ENCODE results near the gene LHFPL2. TPM values are rescaled to one million over a fixed set of nuclear protein-coding genes. Genes with fewer than 3 reads are reported as not detected.
"Not testable (repeated sequence)": the region's sequence is repeated elsewhere in the genome, so short reads cannot be mapped to it uniquely, and the experiment has no call there.

Gene LHFPL2
- total RNA-seq, 4 donors from 2014 or later = 2.2 to 11.1 (median 6.2) TPM

DNA sequence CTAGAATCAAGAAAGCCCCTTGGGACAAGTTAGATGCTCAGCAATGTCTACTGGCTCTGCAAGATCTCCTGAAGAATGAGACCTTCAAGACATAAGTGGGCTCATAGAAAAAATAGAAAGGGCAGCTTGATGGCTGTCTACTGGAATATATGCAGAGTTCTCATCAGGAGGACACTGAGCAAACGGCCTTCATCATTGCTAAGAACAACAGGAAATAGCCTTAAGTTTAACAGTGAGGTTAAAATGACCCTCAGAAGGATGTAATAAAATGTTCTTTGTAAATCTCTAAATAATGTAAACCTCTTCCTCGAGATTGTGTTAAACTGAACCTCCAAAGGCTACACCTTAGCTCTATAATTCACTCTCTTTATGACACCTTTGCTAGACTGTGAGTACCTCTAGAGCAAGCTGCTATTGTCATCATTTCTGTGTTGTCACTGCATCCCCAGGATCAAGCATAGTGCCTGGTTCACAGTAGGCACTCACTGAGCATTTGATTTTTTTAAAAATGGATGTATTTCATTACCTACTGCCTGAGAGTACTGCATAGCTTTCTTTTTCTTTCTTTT is 22.2 kb upstream of the LHFPL2 start:
- DNase-seq = no peak
- no peaks in the 10 kb centered on the region for H3K9me3 ChIP-seq
- TF ChIP-seq, protein P1, sequence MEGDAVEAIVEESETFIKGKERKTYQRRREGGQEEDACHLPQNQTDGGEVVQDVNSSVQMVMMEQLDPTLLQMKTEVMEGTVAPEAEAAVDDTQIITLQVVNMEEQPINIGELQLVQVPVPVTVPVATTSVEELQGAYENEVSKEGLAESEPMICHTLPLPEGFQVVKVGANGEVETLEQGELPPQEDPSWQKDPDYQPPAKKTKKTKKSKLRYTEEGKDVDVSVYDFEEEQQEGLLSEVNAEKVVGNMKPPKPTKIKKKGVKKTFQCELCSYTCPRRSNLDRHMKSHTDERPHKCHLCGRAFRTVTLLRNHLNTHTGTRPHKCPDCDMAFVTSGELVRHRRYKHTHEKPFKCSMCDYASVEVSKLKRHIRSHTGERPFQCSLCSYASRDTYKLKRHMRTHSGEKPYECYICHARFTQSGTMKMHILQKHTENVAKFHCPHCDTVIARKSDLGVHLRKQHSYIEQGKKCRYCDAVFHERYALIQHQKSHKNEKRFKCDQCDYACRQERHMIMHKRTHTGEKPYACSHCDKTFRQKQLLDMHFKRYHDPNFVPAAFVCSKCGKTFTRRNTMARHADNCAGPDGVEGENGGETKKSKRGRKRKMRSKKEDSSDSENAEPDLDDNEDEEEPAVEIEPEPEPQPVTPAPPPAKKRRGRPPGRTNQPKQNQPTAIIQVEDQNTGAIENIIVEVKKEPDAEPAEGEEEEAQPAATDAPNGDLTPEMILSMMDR (IDR thresholded peaks at IDR 0.05) = no peak
- no peak for TF ChIP-seq POLR2A (IDR thresholded peaks at IDR 0.05)
- H3K27ac ChIP-seq = no peak overlapping the region
- H3K36me3 ChIP-seq = no peaks in the 10 kb centered on the region
- no peaks in the 10 kb centered on the region for H3K4me1 ChIP-seq
- no peaks in the 10 kb centered on the region for H3K27me3 ChIP-seq
- intact Hi-C loops (cut with DNase I) = no loop called here
- no peak overlapping the region for H3K4me3 ChIP-seq
- WGBS, 2 donors = 71 to 81% methylated on average over 2 of the region's 2 CpGs

DNA sequence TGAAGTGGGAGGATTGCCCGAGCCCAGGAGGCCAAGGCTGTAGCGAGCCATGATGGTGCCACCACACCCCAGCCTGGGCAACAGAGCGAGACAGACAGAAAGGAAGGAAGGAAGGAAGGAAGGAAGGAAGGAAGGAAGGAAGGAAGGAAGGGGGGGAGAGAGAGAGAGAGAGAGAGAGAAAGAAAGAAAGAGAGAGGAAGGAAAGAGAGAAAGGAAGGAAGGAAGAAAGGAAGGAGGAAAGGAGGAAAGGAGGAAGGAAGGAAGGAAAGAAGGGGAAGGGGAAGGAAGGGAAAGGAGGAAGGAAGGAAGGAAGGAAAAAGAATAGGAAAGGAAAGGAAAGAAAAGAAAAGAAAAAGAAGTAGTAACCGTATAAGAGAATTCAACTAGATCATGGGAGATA is 20.8 kb upstream of the LHFPL2 start:
- Histone ChIP-seq H3K9me3 (no peaks in the 10 kb centered on the region), H3K27me3 (no peaks in the 10 kb centered on the region), H3K4me1 (no peaks in the 10 kb centered on the region), H3K36me3 (no peaks in the 10 kb centered on the region), H3K27ac (no peak overlapping the region), H3K4me3 (no peak overlapping the region)
- intact Hi-C loops (cut with DNase I) = no loop called here
- DNase-seq = no peak
- WGBS, 2 donors = 75 to 78% methylated on average over 3 of the region's 4 CpGs
- no peak for TF ChIP-seq POLR2A (IDR thresholded peaks at IDR 0.05)
- TF ChIP-seq, protein P1 (IDR thresholded peaks at IDR 0.05) = no peak

DNA sequence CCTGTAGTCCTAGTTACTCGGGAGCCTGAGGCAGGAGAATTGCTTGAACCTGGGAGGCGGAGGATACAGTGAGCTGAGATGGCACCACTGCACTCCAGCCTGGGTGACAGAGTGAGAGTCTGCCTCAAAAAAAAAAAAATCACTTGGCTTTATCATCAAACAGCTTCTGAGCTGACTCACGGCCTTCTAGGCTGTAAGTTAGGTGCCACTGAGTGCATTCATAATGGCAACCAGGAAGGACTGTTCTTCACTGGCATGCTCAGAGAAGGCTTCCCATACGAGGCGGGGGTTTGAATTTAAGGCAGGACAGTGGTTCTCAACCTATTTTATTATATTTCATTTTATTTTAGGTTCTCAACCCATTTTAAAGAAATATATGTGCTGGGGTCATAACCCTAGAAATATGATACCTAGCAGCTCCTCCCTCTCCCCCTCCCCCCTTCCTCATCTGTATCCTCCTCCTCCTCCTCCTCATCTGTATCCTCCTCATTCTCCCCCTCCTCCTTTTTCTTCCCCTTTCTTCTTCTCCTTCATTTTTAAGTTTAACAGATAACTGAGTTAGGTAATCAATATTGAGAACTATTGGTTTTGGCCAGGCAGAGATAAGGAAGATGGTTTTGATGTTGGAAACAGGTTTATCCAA is 19.0 kb upstream of the LHFPL2 start:
- intact Hi-C loops (cut with DNase I) = no loop called here
- Histone ChIP-seq H3K4me1 (no peaks in the 10 kb centered on the region), H3K4me3 (no peak overlapping the region), H3K36me3 (no peaks in the 10 kb centered on the region), H3K27me3 (no peaks in the 10 kb centered on the region), H3K9me3 (no peaks in the 10 kb centered on the region), H3K27ac (no peak overlapping the region)
- WGBS, 2 donors = 58 to 69% methylated on average over 3 to 5 of the region's 5 CpGs
- no peak for DNase-seq
- no peak for TF ChIP-seq POLR2A (IDR thresholded peaks at IDR 0.05)
- TF ChIP-seq, protein P1 (IDR thresholded peaks at IDR 0.05) = no peak

DNA sequence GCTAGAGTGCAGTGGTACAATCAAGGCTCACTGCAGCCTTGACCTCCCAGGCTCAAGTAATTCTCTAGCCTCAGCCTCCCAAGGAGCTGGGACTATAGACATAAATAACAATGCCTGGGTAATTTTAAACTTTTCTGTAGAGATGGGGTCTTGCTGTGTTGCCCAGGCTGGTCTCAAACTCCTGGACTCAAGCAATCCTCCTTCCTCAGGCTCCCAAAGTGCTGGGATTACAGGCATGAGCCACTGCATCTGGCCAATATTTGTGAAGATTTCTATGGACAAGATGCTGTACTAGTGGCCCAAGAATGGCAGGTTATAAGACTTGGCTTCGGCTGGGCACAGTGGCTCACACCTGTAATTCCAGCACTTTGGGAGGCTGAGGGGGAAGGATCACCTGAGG is 18.4 kb upstream of the LHFPL2 start:
- H3K9me3 ChIP-seq; DNase-seq; H3K4me3 ChIP-seq; H3K27ac ChIP-seq; intact Hi-C loops (cut with DNase I); H3K27me3 ChIP-seq; H3K36me3 ChIP-seq; H3K4me1 ChIP-seq: not testable (repeated sequence)
- WGBS, 2 donors = 100% methylated on average over 1 of the region's 1 CpG; no CpG with 5 or more reads in 1 of the 2 donors

DNA sequence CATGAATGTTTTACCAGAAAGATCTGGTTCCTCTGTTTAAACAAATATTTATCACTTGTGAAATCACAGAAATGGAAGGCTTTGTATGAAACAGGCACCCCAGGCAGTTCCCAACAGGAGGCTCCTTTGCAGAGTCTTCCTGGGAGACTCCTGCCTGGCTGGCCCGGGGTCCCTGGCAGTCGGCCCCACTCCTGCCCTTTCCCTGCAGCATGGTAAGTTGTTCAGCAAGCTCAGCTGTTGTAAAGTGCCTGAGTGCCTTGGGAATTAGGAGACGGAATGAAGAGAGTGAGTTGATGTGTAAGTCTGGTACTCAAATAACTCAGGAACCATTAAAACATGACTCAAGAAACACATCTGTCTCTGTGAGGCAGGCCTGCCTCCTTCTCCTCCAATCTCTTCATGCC is 17.5 kb upstream of the LHFPL2 start:
- Histone ChIP-seq H3K4me1 (no peaks in the 10 kb centered on the region), H3K27me3 (peaks cover 0 to 2% (median 0%) of the 10 kb centered on the region in 4 donors), H3K9me3 (no peaks in the 10 kb centered on the region), H3K27ac (peak overlapping the region in 1 of 4 donors; percentile 2), H3K36me3 (no peaks in the 10 kb centered on the region), H3K4me3 (no peak overlapping the region)
- DNase-seq = no peak
- 44 to 48% methylated on average over 3 of the region's 3 CpGs for WGBS, 2 donors
- intact Hi-C loops (cut with DNase I) = no loop called here
- no peak for TF ChIP-seq POLR2A (IDR thresholded peaks at IDR 0.05)
- TF ChIP-seq, protein P1 (IDR thresholded peaks at IDR 0.05) = no peak

All from esophagus squamous epithelium (tissue), 5 donors.